Activated effector memory CD4-positive, alpha-beta T cell treated with anti-CD3 and anti-CD28 coated beads, Interleukin-2, amount 50 U/mL, for 16 hours (primary cell): Measurements from ENCODE around the gene KDM4B.
A peak's percentile ranks its signal among the peaks of the same experiment; 100 is the strongest.
"Not testable (repeated sequence)": the region's sequence is repeated elsewhere in the genome, so short reads cannot be mapped to it uniquely, and the experiment has no call there.

Experiments
- DNase-seq: peaks from one replicate; pipeline ENCODE4 v3.0.0-alpha.2; 2020

Gene KDM4B

DNA sequence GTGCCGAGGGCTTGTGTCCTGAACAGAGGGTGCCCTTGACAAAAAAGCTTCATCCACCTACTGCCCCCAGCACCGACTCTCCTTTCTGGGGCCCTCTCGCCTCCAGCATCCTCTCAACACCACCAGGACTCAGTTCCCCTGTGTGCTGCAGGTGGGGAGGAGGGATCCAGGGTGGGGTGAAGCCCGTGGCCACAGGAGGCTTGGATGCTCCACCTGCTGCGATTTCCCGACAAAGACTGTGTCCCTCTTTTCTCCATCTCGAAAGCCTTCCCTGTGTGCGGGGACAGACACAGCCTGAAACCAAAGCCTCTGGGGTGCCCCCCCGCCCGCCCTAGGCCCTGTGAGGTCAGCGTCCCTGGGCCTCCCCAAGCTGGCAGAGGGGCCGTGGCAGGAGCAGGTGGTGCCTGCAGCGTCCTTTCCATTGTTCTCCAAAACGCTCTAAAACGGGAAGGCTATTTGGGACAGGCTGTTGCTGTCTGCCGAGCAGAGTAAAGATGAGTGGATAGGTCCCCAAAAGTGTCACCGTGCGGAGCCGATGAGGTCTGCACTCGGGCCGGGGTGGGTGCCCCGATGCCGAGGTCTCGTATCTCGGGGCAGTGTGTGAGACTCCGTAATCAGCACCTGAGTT, 186.0 kb downstream of the KDM4B start:
- no peak for DNase-seq

DNA sequence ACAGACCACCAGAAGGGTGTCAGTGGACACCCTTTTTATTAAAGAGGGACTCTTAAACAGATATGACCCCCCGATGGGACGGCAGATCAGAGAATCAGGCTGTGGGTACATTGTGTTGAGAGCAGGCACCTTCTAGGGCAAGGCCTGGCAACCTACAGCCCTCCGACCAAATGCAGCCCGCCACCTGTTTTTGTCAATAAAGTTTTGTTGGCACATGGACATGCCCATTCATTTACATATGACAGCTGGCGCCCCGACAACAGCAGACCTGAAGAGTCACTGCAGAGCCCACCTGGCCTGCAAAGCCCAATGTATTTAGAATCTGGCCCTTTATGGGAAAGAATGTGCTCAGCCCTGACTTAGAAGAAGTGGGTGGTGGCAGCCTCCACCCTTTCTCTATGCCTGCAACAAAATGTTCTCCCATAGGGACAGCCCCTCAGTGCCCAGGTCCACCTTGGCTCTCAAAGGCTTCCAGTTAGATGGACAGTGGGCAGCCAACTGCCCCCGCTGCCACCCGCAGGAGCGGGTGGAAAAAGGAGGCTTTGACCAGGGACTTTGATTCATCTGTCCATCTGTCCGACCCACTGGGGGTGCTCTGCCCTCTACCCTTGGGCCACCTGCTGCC, 186.8 kb downstream of the KDM4B start:
- no peak for DNase-seq

DNA sequence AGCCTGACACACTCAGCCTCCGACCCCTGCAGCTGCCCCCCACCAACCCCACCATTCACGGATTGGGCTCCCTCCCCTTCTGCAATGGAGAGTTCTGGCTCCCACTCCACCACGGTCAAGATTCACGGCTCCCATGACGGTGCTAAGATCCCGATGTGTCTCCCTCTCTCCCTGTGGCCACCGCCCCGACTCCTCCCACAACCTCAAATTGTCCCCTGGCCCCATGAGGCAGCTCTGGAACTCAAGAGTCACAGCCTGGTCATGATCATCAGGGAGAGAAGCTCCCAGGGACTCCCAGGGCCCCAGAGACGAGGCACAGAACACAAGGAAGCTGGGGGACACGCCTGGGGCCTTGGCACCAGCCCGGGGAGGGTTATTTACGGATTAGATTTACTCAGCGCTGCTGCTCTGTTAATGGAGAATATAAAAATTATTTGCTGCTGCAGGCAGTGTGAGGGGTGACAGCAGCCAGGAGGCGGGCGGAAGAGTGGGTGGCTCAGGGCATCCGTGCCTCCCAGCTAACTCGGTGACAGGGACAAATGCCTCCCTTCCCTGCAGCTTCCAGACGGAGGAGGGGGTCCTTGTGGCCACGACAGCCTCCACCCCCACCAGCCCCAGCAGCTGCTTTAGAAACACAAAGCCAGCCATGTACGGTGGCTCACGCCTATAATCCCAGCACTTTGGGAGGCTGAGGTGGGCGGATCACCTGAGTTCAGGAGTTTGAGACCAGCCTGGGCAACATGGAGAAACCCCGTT, 187.5 kb downstream of the KDM4B start:
- DNase-seq = no peak

DNA sequence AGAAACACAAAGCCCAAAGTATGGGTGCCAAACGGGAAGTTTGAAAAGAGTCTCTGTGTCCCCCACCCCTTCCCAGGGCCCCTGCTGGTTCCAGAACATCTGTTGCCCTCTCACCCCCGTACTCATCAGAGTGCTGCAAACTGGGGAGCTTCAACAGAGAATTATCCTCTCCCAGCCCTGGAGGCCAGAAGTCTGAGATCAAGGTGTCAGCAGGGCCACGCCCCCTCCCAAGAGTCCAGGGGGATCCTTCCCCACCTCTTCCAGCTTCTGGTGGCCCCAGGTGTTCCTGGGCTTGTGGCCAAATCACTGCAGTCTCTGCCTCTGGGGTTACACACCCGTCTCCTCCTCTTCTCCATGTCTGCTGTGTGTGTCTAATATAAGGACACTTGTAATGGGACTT, 188.3 kb downstream of the KDM4B start:
- DNase-seq = no peak

GRCh38 chr19:5158549-5159134, 189.7 kb downstream of the KDM4B start:
- not testable (repeated sequence) for DNase-seq

GRCh38 chr19:5160158-5160795, 191.4 kb downstream of the KDM4B start:
- DNase-seq = not testable (repeated sequence)

DNA sequence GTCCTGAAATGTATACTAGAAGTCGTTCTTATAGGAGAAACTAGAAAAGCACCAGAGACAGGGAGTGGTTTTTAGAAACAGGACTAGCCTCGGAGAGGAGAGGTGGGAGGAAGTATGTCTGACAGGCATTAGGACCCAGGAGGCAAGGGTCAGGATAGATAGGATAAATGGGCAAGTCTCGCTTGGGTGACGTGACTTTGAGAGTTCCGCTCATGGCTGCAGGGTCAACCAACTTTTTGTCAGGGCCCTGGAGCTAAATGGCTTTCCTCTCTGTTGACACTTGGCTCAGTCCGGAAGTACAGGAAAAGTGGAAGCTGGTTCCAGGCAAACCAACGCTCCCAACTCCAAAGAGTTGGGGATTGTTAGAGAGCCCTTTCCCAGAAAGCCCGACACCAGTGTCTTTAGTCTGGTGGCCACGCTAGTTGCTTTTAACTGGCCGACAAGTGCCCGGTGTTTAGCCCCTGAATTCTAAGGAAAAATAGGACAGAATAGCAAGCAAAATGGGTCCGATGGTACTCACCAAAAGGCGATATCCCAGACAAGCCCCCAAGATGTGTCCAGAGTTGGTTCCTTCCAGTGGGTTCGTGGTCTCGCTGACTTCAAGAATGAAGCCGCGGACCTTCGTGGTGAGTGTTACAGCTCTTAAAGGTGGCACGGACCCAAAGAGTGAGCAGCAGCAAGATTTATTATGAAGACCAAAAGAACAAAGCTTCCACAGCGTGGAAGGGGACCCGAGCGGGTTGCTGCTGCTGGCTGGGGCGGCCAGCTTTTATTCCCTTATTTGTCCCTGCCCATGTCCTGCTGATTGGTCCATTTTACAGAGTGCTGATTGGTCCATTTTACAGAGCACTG, 196.2 kb downstream of the KDM4B start:
- not testable (repeated sequence) for DNase-seq

DNA sequence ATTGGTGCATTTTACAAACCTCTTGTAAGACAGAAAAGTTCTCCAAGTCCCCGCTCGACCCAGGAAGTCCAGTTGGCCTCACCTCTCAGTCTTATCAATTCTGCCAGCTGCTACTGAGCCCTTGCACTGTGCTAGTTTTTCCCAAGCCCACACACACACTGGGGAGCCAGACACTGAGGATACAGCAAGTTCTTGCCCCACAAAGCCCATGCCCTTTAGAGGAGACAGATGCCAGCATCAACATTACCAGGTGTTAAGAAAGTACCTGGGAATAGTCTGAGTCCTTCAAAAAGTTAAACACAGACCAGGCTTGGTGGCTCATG, 196.7 kb downstream of the KDM4B start:
- DNase-seq = no peak

- no peak for DNase-seq
Measured at GRCh38 chr19:5166262-5166661, 197.3 kb downstream of the KDM4B start.

DNA sequence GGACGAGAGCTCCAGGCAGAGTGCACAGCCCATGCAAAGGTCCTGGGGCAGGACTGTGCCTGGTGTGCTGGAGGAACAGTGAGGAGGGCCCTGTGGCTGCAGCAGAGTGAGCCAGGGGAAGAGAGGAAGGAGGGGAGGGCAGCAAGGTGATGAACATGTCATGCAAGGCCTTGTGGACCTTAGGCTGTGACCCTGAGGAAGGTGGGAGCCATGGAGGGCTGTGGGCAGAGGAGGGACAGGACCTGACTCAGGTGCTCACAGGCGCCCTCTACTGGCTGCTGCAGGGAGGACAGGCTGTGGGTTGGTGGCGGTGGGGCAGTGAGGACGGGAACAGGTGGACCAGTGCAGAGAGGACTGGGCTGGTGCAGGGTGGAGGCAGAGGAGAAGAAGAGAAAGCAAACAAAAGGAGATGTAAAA, 201.4 kb downstream of the KDM4B start:
- peak; percentile 84 for DNase-seq

GRCh38 chr19:5171711-5172110, 202.8 kb downstream of the KDM4B start:
- no peak for DNase-seq

GRCh38 chr19:5172859-5173630, 204.1 kb downstream of the KDM4B start:
- no peak for DNase-seq

GRCh38 chr19:5173993-5174392, 205.1 kb downstream of the KDM4B start:
- DNase-seq = no peak

DNA sequence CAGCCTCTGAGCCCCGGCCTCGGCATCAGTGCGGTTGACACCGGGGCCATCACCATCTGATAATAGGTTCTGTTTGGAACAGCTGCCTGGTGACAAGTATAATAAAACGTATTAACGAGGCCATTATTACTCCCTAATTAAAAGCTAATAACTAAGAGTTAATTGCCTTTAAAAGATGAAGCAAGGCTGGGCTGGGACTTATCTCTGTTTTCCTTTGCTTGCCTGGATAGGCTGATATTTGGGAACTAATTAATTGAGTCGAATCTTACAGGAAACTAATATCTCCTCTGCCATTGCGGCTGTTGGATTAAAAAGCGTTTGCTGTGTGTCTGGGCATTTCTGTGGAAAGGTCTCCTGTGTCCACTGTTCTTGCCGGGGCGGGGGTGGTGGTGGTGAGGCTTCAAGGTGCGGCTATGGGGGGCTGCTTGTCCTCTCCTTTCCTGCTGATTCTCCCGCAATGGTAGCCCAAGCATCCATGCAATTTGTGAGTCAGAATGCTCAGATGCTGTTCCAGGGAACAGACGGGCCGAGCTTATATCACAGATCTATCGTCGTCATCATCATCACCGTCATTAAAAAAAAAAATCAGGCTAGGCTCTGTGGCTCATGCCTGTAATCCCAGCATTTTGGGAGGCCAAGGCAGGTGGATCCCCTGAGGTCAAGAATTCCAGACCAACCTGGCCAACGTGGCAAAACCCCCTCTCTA, 209.0 kb downstream of the KDM4B start:
- DNase-seq = no peak

- DNase-seq = no peak
Measured at GRCh38 chr19:5178841-5179240, 209.9 kb downstream of the KDM4B start.

GRCh38 chr19:5179256-5179655, 210.3 kb downstream of the KDM4B start:
- DNase-seq = no peak

GRCh38 chr19:5181329-5181728, 212.4 kb downstream of the KDM4B start:
- no peak for DNase-seq

- DNase-seq = no peak
Measured at GRCh38 chr19:5182751-5183150, 213.8 kb downstream of the KDM4B start.

DNA sequence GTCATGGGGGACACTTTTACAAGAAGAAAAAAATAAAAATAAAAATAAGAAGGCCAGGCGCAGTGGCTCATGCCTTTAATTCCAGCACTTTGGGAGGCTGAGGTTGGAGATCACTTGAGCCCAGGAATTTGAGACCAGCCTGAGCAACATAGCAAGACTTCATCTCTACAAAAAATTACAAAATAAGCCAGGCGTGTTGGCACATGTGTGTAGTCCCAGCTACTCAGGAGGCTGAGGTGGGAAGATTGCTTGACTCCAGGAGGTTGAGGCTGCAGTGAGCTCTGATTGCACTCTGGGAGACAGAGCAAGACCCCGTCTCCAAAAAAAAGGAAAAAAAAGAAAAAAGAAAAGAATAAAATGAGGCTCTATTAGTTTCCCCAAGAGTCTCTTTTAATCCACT, 214.7 kb downstream of the KDM4B start:
- no peak for DNase-seq

DNA sequence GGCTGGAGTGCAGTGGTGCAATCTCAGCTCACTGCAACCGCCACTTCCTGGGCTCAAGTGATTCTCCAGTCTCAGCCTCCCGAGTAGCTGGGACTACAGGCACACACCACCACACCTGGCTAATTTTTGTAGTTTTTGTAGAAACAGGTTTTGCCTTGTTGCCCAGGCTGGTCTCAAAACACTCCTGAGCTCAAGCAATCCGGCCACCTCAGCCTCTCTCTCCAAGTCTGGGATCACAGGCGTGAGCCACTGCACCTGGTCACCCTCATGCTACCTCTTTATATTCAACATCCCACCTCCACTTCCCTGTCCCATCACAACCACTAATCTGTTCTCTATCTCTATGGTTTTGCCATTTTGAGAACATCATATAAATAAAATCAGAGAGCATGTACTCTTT, 216.0 kb downstream of the KDM4B start:
- DNase-seq = no peak
